ENCODE results near the gene TENM4.

GRCh38 chr11:78791964-78792363 is 648.9 kb downstream of the TENM4 start:
- TF ChIP-seq POLR2AphosphoS5 (IDR thresholded peaks at IDR 0.05; ENCODE audit: borderline replicate concordance, low read depth, low read length) (no peak), EZH2 (IDR thresholded peaks at IDR 0.05) (no peak)
